SK-N-SH treated with all-trans-retinoic acid at 6 μM for 48 hours (cell line): ENCODE results near the gene FAM47E.

Experiments used
- ATAC-seq: fragments of 200-7000 bp; cut with Tn5 transposase; 3 replicates; pipeline ENCODE4 v1.9.1; 2020; ENCODE audit warnings: mild to moderate bottlenecking, moderate library complexity
- ARNTL ChIP-seq: fragments of 450-650 bp; formaldehyde crosslinking; IDR thresholded peaks from 2 replicates; pipeline ENCODE4 v1.5.0; 2020; ENCODE audit warnings: low read depth, mild to moderate bottlenecking, moderate library complexity, borderline replicate concordance
- BACH2 ChIP-seq: fragments of 250-450 bp; sonication (Bioruptor Pico); IDR thresholded peaks from 2 replicates; pipeline ENCODE4 v1.9.0; 2021; ENCODE audit warnings: mild to moderate bottlenecking, borderline replicate concordance
- CSDC2 ChIP-seq: fragments of 250-450 bp; sonication (Bioruptor Pico); IDR thresholded peaks from 2 replicates; pipeline ENCODE4 v1.5.0; 2020; ENCODE audit warnings: mild to moderate bottlenecking, moderate library complexity
- CSRNP3 ChIP-seq: fragments of 250-450 bp; sonication (Bioruptor Pico); IDR thresholded peaks from 2 replicates; pipeline ENCODE4 v1.5.1; 2021; ENCODE audit warnings: mild to moderate bottlenecking, moderate library complexity
- ESRRG ChIP-seq: fragments of 250-450 bp; sonication (Bioruptor Pico); IDR thresholded peaks from 2 replicates; pipeline ENCODE4 v1.6.1; 2021; ENCODE audit warnings: mild to moderate bottlenecking
- GLIS3 ChIP-seq: fragments of 250-450 bp; sonication (Bioruptor Pico); IDR thresholded peaks from 2 replicates; pipeline ENCODE4 v1.5.0; 2020; ENCODE audit warnings: mild to moderate bottlenecking, moderate library complexity
- OSR1 ChIP-seq: fragments of 250-450 bp; sonication (Bioruptor Pico); IDR thresholded peaks from 2 replicates; pipeline ENCODE4 v1.8.0; 2022; ENCODE audit warnings: moderate library complexity, mild to moderate bottlenecking, inconsistent platforms
- PATZ1 ChIP-seq: fragments of 250-450 bp; sonication (Bioruptor Pico); IDR thresholded peaks from 2 replicates; pipeline ENCODE4 v1.8.0; 2020; ENCODE audit warnings: mild to moderate bottlenecking, moderate library complexity, borderline replicate concordance
- POU6F1 ChIP-seq: fragments of 250-450 bp; sonication (Bioruptor Pico); IDR thresholded peaks from 2 replicates; pipeline ENCODE4 v1.8.0; 2021; ENCODE audit warnings: low read depth, mild to moderate bottlenecking, moderate library complexity, borderline replicate concordance
- PPARA ChIP-seq: fragments of 250-450 bp; sonication (Bioruptor Pico); IDR thresholded peaks from 2 replicates; pipeline ENCODE4 v1.5.0; 2020; ENCODE audit warnings: mild to moderate bottlenecking, borderline replicate concordance
- RARB ChIP-seq: fragments of 250-450 bp; sonication (Bioruptor Pico); IDR thresholded peaks from 2 replicates; pipeline ENCODE4 v1.8.0; 2021; ENCODE audit warnings: mild to moderate bottlenecking, moderate library complexity
- SNAI2 ChIP-seq: fragments of 250-450 bp; sonication (Bioruptor Pico); IDR thresholded peaks from 2 replicates; pipeline ENCODE4 v1.5.0; 2020; ENCODE audit warnings: mild to moderate bottlenecking, moderate library complexity
- TCF4 ChIP-seq: fragments of 250-450 bp; sonication (Bioruptor Pico); IDR thresholded peaks from 2 replicates; pipeline ENCODE4 v1.8.0; 2021; ENCODE audit warnings: mild to moderate bottlenecking, moderate library complexity, borderline replicate concordance
- TOX ChIP-seq: fragments of 250-450 bp; sonication (Bioruptor Pico); IDR thresholded peaks from 2 replicates; pipeline ENCODE4 v1.8.0; 2021; ENCODE audit warnings: mild to moderate bottlenecking, moderate library complexity, borderline replicate concordance
- TSHZ2 ChIP-seq: fragments of 250-450 bp; sonication (Bioruptor Pico); IDR thresholded peaks from 2 replicates; pipeline ENCODE4 v1.5.0; 2020; ENCODE audit warnings: mild to moderate bottlenecking, moderate library complexity
- ZC3H10 ChIP-seq: fragments of 250-450 bp; sonication (Bioruptor Pico); IDR thresholded peaks from 2 replicates; pipeline ENCODE4 v1.5.1; 2021; ENCODE audit warnings: mild to moderate bottlenecking, moderate library complexity
- ZFP3 ChIP-seq: fragments of 250-450 bp; sonication (Bioruptor Pico); IDR thresholded peaks from 2 replicates; pipeline ENCODE4 v1.5.0; 2020; ENCODE audit warnings: mild to moderate bottlenecking, moderate library complexity
- ZFP30 ChIP-seq: fragments of 450-650 bp; formaldehyde crosslinking; IDR thresholded peaks from 2 replicates; pipeline ENCODE4 v1.5.0; 2022; ENCODE audit warnings: mild to moderate bottlenecking, moderate library complexity
- ZNF565 ChIP-seq: fragments of 450-650 bp; formaldehyde crosslinking; conservative IDR thresholded peaks from 2 replicates; pipeline ENCODE4 v1.5.0; 2020; ENCODE audit warnings: low read depth, mild to moderate bottlenecking, moderate library complexity
- ZNF70 ChIP-seq: fragments of 450-650 bp; formaldehyde crosslinking; IDR thresholded peaks from 2 replicates; pipeline ENCODE4 v1.5.0; 2020; ENCODE audit warnings: mild to moderate bottlenecking, moderate library complexity
- ZNF8 ChIP-seq: fragments of 450-650 bp; formaldehyde crosslinking; IDR thresholded peaks from 2 replicates; pipeline ENCODE4 v1.5.0; 2020; ENCODE audit warnings: mild to moderate bottlenecking, moderate library complexity
- TF ChIP-seq, protein P1 (sequence below): fragments of 250-450 bp; sonication (Bioruptor Pico); IDR thresholded peaks from 2 replicates; pipeline ENCODE4 v1.5.1; 2020; ENCODE audit warnings: low read depth, mild to moderate bottlenecking, moderate library complexity

FAM47E gene

DNA sequence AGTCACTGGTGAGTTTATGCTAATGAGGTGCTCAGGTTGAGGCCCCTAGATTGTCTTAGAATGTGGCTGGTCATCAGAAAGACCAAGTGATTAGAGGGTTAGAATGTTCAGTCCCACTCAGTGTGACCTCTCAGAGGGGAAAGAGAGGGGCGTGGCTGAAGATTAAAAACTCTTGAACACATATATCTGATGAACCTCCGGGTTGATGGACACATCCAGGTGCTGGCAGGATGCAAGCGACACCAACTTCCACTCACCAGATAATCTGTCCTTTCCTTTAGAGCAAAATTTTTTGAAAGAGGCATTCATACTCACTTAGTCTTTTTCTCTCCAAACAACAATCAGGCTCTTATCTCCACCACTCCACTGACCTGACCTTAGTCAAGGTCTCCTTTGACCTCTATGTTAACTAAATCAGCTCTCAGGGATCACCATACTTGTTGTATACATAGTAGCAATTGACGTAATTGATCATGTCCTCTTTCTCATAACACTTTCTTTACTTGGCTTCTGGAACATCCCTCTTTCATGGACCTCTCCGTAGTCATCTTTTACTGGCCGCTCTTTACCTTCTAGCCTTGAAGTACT is 14.2 kb downstream of the FAM47E start:
- TF ChIP-seq RARB (CRISPR knock-in tag) (no peak), BACH2 (CRISPR knock-in tag) (no peak), TOX (no peak), TCF4 (CRISPR knock-in tag) (no peak), CSRNP3 (CRISPR knock-in tag) (no peak), OSR1 (CRISPR knock-in tag) (no peak), ZNF70 (CRISPR knock-in tag) (no peak), PPARA (no peak), ZFP30 (CRISPR knock-in tag) (no peak), POU6F1 (no peak), TSHZ2 (CRISPR knock-in tag) (no peak), ZNF565 (CRISPR knock-in tag) (no peak), ZC3H10 (no peak), GLIS3 (CRISPR knock-in tag) (no peak), CSDC2 (CRISPR knock-in tag) (no peak), ARNTL (no peak), ESRRG (no peak), SNAI2 (no peak), ZFP3 (CRISPR knock-in tag) (no peak)
- TF ChIP-seq, protein P1, sequence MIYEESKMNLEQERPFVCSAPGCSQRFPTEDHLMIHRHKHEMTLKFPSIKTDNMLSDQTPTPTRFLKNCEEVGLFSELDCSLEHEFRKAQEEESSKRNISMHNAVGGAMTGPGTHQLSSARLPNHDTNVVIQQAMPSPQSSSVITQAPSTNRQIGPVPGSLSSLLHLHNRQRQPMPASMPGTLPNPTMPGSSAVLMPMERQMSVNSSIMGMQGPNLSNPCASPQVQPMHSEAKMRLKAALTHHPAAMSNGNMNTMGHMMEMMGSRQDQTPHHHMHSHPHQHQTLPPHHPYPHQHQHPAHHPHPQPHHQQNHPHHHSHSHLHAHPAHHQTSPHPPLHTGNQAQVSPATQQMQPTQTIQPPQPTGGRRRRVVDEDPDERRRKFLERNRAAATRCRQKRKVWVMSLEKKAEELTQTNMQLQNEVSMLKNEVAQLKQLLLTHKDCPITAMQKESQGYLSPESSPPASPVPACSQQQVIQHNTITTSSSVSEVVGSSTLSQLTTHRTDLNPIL (CRISPR knock-in tag) = no peak
- ATAC-seq = no peak

DNA sequence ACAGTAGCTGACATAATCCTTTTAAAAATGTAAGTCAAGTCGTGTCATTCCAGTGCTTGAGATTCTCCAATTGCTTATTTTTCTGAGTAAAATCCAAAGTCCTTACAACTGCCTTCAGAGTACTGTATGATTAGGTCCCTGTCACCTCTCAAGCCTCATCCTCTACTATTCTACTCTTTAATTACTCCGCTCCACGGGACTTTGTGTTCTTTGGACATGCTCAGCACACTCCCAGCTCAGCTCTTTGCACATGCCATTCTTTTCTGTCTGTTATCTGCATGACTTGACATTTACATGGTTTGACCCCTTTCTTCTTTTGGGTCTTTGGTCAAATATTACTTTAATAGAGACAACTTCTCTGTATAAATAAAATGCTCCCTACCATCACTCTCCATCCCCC is 15.1 kb downstream of the FAM47E start:
- no peak for ATAC-seq
- no peak for TF ChIP-seq OSR1 (CRISPR knock-in tag)
- no peak for TF ChIP-seq ZFP30 (CRISPR knock-in tag)
- no peak for TF ChIP-seq POU6F1
- TF ChIP-seq PATZ1 (CRISPR knock-in tag) = no peak
- no peak for TF ChIP-seq TOX
- no peak for TF ChIP-seq ARNTL
- TF ChIP-seq SNAI2 = no peak
- TF ChIP-seq, protein P1 (CRISPR knock-in tag) = no peak
- no peak for TF ChIP-seq ZNF8 (CRISPR knock-in tag)
- TF ChIP-seq RARB (CRISPR knock-in tag) = no peak
- TF ChIP-seq TSHZ2 (CRISPR knock-in tag) = no peak
- TF ChIP-seq ZNF565 (CRISPR knock-in tag) = no peak
- TF ChIP-seq ZC3H10 = no peak
- no peak for TF ChIP-seq ZFP3 (CRISPR knock-in tag)
- TF ChIP-seq TCF4 (CRISPR knock-in tag) = no peak
- no peak for TF ChIP-seq BACH2 (CRISPR knock-in tag)
- no peak for TF ChIP-seq ZNF70 (CRISPR knock-in tag)
- TF ChIP-seq CSDC2 (CRISPR knock-in tag) = no peak
